ENCODE measurements around the gene ZNF138. TPM values are rescaled to one million over a fixed set of nuclear protein-coding genes. Genes with fewer than 3 reads are reported as not detected.
"Not testable (repeated sequence)": the region's sequence is repeated elsewhere in the genome, so short reads cannot be mapped to it uniquely, and the experiment has no call there.

The ZNF138 gene
- total RNA-seq, 1 experiment from 2014 or later = 8.4 TPM

DNA sequence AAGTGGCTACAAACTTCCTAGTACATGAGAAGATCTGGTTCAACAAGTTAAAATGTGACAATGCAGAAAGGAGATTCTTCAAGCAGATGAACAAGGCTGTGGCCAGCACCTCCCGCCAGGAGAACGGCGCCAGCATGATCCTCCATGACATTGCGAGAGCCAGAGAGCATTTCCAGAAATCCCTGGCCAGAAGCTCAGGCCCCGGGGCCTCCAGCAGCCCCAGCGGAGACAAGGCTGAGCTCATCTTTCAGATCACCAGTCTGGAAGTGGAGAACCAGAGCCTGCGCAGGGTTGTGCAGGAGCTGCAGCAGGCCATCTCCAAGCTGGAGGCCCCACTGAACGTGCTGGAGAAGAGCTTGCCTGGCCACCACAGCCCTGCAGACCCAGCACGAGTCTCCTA is 68.8 kb downstream of the ZNF138 start:
- intact Hi-C loops (cut with micrococcal nuclease; ENCODE audit: unreplicated experiment) = no loop called here
- no peak for DNase-seq
- Histone ChIP-seq H3K9me3 (ENCODE audit: insufficient read depth, low read depth) (0 out of 2 replicates have a peak, but pooled peaks cover 3% of the 10 kb centered on the region), H3F3A (ENCODE audit: insufficient read depth, low read depth) (no peaks in the 10 kb centered on the region), H3K79me2 (ENCODE audit: low read depth) (no peaks in the 10 kb centered on the region), H2AFZ (no peak overlapping the region), H3K4me2 (no peak overlapping the region), H3K9me2 (ENCODE audit: insufficient read depth) (no peaks in the 10 kb centered on the region), H3K36me3 (ENCODE audit: low read depth) (no peaks in the 10 kb centered on the region), H3K4me3 (no peak overlapping the region), H4K20me1 (ENCODE audit: insufficient read depth) (no peaks in the 10 kb centered on the region), H3K27me3 (ENCODE audit: insufficient read depth, low read depth) (peaks cover 16% of the 10 kb centered on the region), H3K27ac (no peak overlapping the region), H3K4me1 (replicated peaks; ENCODE audit: insufficient read depth) (no peaks in the 10 kb centered on the region)
- POLR2A ChIA-PET (ENCODE audit: unreplicated experiment) = no interaction called here
- BruUV-seq (replicated peaks) = no TSS peak
- CTCF ChIA-PET = no interaction called here
- TF ChIP-seq EZH2 (IDR thresholded peaks at IDR 0.05; ENCODE audit: low read depth) = no peak
- TF ChIP-seq, protein P1, sequence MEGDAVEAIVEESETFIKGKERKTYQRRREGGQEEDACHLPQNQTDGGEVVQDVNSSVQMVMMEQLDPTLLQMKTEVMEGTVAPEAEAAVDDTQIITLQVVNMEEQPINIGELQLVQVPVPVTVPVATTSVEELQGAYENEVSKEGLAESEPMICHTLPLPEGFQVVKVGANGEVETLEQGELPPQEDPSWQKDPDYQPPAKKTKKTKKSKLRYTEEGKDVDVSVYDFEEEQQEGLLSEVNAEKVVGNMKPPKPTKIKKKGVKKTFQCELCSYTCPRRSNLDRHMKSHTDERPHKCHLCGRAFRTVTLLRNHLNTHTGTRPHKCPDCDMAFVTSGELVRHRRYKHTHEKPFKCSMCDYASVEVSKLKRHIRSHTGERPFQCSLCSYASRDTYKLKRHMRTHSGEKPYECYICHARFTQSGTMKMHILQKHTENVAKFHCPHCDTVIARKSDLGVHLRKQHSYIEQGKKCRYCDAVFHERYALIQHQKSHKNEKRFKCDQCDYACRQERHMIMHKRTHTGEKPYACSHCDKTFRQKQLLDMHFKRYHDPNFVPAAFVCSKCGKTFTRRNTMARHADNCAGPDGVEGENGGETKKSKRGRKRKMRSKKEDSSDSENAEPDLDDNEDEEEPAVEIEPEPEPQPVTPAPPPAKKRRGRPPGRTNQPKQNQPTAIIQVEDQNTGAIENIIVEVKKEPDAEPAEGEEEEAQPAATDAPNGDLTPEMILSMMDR (conservative IDR thresholded peaks at IDR 0.05) = no peak

DNA sequence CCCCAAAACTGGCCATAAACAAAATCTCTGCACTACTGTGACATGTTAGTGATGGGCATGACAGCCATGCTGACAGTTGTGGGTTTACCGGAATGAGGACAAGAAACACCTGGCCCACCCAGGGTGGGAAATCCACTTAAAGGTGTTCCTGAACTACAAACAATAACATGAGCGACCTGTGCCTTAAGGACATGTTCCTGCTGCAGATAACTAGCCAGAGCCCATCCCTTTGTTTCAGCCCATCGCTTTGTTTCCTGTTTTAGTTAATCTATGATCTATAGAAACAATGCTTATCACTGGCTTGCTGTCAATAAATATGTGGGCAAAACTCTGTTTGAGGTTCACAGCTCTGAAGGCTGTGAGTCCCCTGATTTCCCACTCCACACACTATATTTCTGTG is 69.3 kb downstream of the ZNF138 start:
- H3K4me1 ChIP-seq (replicated peaks; ENCODE audit: insufficient read depth); H3F3A ChIP-seq (ENCODE audit: insufficient read depth, low read depth); POLR2A ChIA-PET (ENCODE audit: unreplicated experiment); DNase-seq; H3K36me3 ChIP-seq (ENCODE audit: low read depth); BruUV-seq (replicated peaks); H3K4me3 ChIP-seq; H3K9me3 ChIP-seq (ENCODE audit: insufficient read depth, low read depth); H3K27ac ChIP-seq; intact Hi-C loops (cut with micrococcal nuclease; ENCODE audit: unreplicated experiment); H4K20me1 ChIP-seq (ENCODE audit: insufficient read depth); H3K9me2 ChIP-seq (ENCODE audit: insufficient read depth); H3K79me2 ChIP-seq (ENCODE audit: low read depth); CTCF ChIA-PET; H3K4me2 ChIP-seq; H2AFZ ChIP-seq: not testable (repeated sequence)
- H3K27me3 ChIP-seq (ENCODE audit: insufficient read depth, low read depth) = peaks cover 21% of the 10 kb centered on the region

DNA sequence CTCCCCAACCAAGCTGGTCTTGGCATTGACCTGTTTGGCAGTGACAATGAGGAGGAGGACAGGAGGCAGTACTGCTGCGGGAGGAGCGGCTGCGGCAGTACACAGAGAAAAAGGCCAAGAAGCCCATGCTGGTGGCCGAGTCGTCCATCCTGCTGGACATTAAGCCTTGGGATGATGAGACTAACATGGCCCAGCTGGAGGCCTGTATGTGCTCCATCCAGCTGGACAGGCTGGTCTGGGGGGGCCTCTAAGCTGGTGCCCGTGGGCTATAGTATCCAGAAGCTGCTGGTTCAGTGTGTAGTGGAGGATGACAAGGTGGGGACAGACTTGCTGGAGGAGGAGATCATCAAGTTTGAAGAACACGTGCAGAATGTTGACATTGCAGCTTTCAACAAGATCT is 69.7 kb downstream of the ZNF138 start:
- ChIA-PET POLR2A (ENCODE audit: unreplicated experiment) (no interaction called here), CTCF (no interaction called here)
- H2AFZ ChIP-seq = no peak overlapping the region
- no peaks in the 10 kb centered on the region for H3K36me3 ChIP-seq (ENCODE audit: low read depth)
- no peak for DNase-seq
- H3K9me3 ChIP-seq (ENCODE audit: insufficient read depth, low read depth) = 0 out of 2 replicates have a peak, but pooled peaks cover 3% of the 10 kb centered on the region
- H3K4me3 ChIP-seq = no peak overlapping the region
- H3K27ac ChIP-seq = no peak overlapping the region
- no peaks in the 10 kb centered on the region for H3K79me2 ChIP-seq (ENCODE audit: low read depth)
- no peaks in the 10 kb centered on the region for H3F3A ChIP-seq (ENCODE audit: insufficient read depth, low read depth)
- peaks cover 26% of the 10 kb centered on the region for H3K27me3 ChIP-seq (ENCODE audit: insufficient read depth, low read depth)
- no peaks in the 10 kb centered on the region for H4K20me1 ChIP-seq (ENCODE audit: insufficient read depth)
- no TSS peak for BruUV-seq (replicated peaks)
- TF ChIP-seq EZH2 (IDR thresholded peaks at IDR 0.05; ENCODE audit: low read depth) = no peak
- TF ChIP-seq, protein P1 (conservative IDR thresholded peaks at IDR 0.05) = no peak
- H3K4me1 ChIP-seq (replicated peaks; ENCODE audit: insufficient read depth) = no peaks in the 10 kb centered on the region
- no peaks in the 10 kb centered on the region for H3K9me2 ChIP-seq (ENCODE audit: insufficient read depth)
- intact Hi-C loops (cut with micrococcal nuclease; ENCODE audit: unreplicated experiment) = no loop called here
- H3K4me2 ChIP-seq = no peak overlapping the region

DNA sequence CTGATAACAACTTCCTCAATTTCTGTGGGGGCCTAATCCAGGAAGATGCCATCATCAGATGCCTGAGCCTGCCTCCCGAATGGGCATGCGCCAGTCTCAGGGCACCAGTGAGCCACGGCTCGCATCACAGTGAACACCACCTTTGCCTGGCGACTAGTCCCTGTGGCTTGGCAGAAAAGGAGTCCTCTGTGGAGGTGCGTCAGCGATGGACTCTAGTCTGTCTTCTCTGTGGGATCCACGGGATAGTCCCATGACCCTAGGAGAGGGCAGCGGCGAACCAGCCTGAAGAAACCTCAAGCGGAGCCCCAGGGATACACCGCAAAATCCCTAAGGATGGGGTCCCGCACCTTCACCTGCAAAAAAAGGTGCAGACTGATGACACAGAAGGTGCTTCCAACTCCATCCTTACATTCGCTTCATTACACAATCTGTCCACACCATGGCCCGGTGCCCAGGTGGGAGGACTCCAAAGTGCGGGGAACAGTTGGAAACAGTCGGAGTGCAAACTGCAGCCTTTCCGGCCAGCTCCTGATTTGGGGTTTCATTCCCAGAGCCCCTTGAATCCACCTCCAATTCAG is 73.7 kb downstream of the ZNF138 start:
- no peak overlapping the region for H3K27ac ChIP-seq
- no peaks in the 10 kb centered on the region for H3K9me2 ChIP-seq (ENCODE audit: insufficient read depth)
- H2AFZ ChIP-seq = no peak overlapping the region
- no peaks in the 10 kb centered on the region for H3F3A ChIP-seq (ENCODE audit: insufficient read depth, low read depth)
- no peak for DNase-seq
- no peaks in the 10 kb centered on the region for H3K4me1 ChIP-seq (replicated peaks; ENCODE audit: insufficient read depth)
- no peaks in the 10 kb centered on the region for H3K79me2 ChIP-seq (ENCODE audit: low read depth)
- no peaks in the 10 kb centered on the region for H4K20me1 ChIP-seq (ENCODE audit: insufficient read depth)
- TF ChIP-seq, protein P1 (conservative IDR thresholded peaks at IDR 0.05) = no peak
- TF ChIP-seq EZH2 (IDR thresholded peaks at IDR 0.05; ENCODE audit: low read depth) = no peak
- intact Hi-C loops (cut with micrococcal nuclease; ENCODE audit: unreplicated experiment) = no loop called here
- CTCF ChIA-PET = no interaction called here
- H3K4me2 ChIP-seq = no peak overlapping the region
- no peaks in the 10 kb centered on the region for H3K9me3 ChIP-seq (ENCODE audit: insufficient read depth, low read depth)
- H3K4me3 ChIP-seq = no peak overlapping the region
- BruUV-seq (replicated peaks) = no TSS peak
- no peaks in the 10 kb centered on the region for H3K36me3 ChIP-seq (ENCODE audit: low read depth)
- POLR2A ChIA-PET (ENCODE audit: unreplicated experiment) = no interaction called here
- peaks cover 61% of the 10 kb centered on the region for H3K27me3 ChIP-seq (ENCODE audit: insufficient read depth, low read depth)
